ENCODE results near the gene GMPPA. TPM values are rescaled to one million over a fixed set of nuclear protein-coding genes. Genes with fewer than 3 reads are reported as not detected.

Gene GMPPA
- total and polyA plus RNA-seq, 2 experiments from 2014 or later, result 67.8 to 76.5 TPM

DNA sequence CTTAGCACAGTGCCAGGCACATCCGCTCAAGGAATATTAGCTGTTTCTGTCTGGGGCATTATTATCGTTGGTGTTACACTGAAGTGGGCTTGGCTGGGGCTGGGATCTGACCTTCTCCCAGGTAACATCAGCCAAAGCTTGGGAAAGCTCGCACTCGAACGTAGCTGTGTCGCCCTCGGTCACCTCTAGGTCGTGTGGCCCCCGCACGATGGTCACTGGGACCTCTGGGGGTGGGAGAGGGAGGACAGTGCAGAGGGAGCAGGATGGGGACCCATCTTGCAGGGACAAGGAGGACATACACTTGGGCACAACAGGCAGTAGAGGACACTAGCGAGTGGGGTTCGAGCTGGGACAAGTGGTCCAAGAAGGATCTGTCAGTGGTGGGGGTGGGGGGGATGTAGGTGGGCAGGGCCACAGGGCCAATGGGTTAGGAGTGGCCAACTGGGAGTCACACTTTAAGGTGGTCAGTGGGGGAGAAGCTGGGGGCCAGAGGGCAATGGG, 54.8 kb downstream of the GMPPA start:
- Histone ChIP-seq H3K9me2 (replicated peaks; ENCODE audit: insufficient read depth) (no peaks in the 10 kb centered on the region), H3K27me3 (peaks cover 9% of the 10 kb centered on the region), H3K4me2 (peak overlapping the region; percentile 100), H3K4me3 (no peak overlapping the region), H3K36me3 (replicated peaks; ENCODE audit: insufficient read depth, low read depth) (no peaks in the 10 kb centered on the region), H4K20me1 (ENCODE audit: insufficient read depth, poor library complexity, severe bottlenecking) (no peaks in the 10 kb centered on the region), H2AFZ (no peak overlapping the region), H3K9me3 (ENCODE audit: low read depth) (no peaks in the 10 kb centered on the region), H3K4me1 (ENCODE audit: insufficient read depth) (peaks cover 7% of the 10 kb centered on the region), H3K27ac (no peak overlapping the region), H3K79me2 (no peaks in the 10 kb centered on the region)
- WGBS (ENCODE audit: low lambda C conversion rate, missing lambda C conversion rate), result 86% methylated on average over 12 of the region's 12 CpGs
- DNase-seq (ENCODE audit: low spot score), result no peak
- TF ChIP-seq CTCF (IDR thresholded peaks at IDR 0.05; ENCODE audit: poor library complexity) (no peak), EZH2phosphoT487 (IDR thresholded peaks at IDR 0.05; ENCODE audit: low read depth, severe bottlenecking, unreplicated experiment) (no peak), EZH2 (IDR thresholded peaks at IDR 0.05; ENCODE audit: borderline replicate concordance) (no peak)

DNA sequence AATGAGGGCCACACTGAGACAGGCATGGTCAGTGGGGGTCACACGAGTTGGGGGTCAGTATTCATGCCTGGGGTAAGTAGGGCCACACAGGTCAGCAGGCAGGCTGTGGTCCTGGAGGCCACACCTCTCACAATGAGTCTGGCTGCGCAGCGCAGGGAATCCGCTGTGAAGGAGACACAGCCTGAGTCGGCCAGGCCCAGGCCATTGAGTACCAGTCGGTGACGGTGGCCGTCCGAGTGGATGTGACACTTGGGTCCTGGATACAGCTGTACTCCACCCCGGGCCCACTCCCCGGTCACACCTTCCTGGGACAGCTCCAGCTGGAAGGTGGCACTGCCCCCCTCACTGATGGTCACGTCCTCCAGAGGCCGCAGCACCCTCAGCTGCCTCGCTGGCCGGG, 55.7 kb downstream of the GMPPA start:
- Histone ChIP-seq H3K9me3 (ENCODE audit: low read depth) (no peaks in the 10 kb centered on the region), H3K36me3 (replicated peaks; ENCODE audit: insufficient read depth, low read depth) (no peaks in the 10 kb centered on the region), H3K79me2 (no peaks in the 10 kb centered on the region), H3K27ac (no peak overlapping the region), H3K9me2 (replicated peaks; ENCODE audit: insufficient read depth) (no peaks in the 10 kb centered on the region), H3K4me2 (no peak overlapping the region), H4K20me1 (ENCODE audit: insufficient read depth, poor library complexity, severe bottlenecking) (no peaks in the 10 kb centered on the region), H3K27me3 (peaks cover 9% of the 10 kb centered on the region), H3K4me3 (no peak overlapping the region), H2AFZ (no peak overlapping the region), H3K4me1 (ENCODE audit: insufficient read depth) (peaks cover 7% of the 10 kb centered on the region)
- WGBS (ENCODE audit: low lambda C conversion rate, missing lambda C conversion rate), result 96% methylated on average over 9 of the region's 15 CpGs
- no peak for DNase-seq (ENCODE audit: low spot score)
- TF ChIP-seq CTCF (IDR thresholded peaks at IDR 0.05; ENCODE audit: poor library complexity), result no peak
- TF ChIP-seq EZH2 (IDR thresholded peaks at IDR 0.05; ENCODE audit: borderline replicate concordance), result no peak
- TF ChIP-seq EZH2phosphoT487 (IDR thresholded peaks at IDR 0.05; ENCODE audit: low read depth, severe bottlenecking, unreplicated experiment), result no peak

- DNase-seq (ENCODE audit: low spot score), result no peak
- WGBS (ENCODE audit: low lambda C conversion rate, missing lambda C conversion rate), result 96% methylated on average over 20 of the region's 20 CpGs
- Histone ChIP-seq H3K9me3 (ENCODE audit: low read depth) (no peaks in the 10 kb centered on the region), H2AFZ (no peak overlapping the region), H3K4me3 (no peak overlapping the region), H3K79me2 (no peaks in the 10 kb centered on the region), H3K27me3 (peaks cover 6% of the 10 kb centered on the region), H3K9me2 (replicated peaks; ENCODE audit: insufficient read depth) (no peaks in the 10 kb centered on the region), H4K20me1 (ENCODE audit: insufficient read depth, poor library complexity, severe bottlenecking) (no peaks in the 10 kb centered on the region), H3K36me3 (replicated peaks; ENCODE audit: insufficient read depth, low read depth) (no peaks in the 10 kb centered on the region), H3K27ac (no peak overlapping the region), H3K4me1 (ENCODE audit: insufficient read depth) (peaks cover 7% of the 10 kb centered on the region), H3K4me2 (no peak overlapping the region)
- no peak for TF ChIP-seq EZH2 (IDR thresholded peaks at IDR 0.05; ENCODE audit: borderline replicate concordance)
- TF ChIP-seq CTCF (IDR thresholded peaks at IDR 0.05; ENCODE audit: poor library complexity), result no peak
- TF ChIP-seq EZH2phosphoT487 (IDR thresholded peaks at IDR 0.05; ENCODE audit: low read depth, severe bottlenecking, unreplicated experiment), result no peak
Observed at GRCh38 chr2:219555956-219556355, 57.3 kb downstream of the GMPPA start.

DNA sequence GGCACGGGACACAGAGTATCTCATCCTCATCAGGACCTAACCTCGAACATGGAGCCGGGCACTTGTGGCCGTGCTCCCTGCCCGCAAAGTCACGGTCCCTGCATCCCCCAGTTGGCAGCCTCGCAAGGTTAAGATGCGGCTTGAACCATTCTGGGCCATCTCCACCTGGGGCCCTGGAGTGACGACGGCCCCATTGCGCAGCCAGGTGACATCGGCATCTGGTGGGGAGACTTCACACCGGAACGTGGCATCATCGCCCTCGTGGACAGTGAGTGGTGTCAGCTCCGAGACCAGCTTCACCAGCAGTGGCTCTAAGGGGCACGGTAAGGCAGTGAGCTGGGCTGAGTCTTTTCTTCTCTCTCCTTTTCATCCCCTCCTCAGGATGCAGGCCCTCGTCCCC, 57.7 kb downstream of the GMPPA start:
- Histone ChIP-seq H3K36me3 (replicated peaks; ENCODE audit: insufficient read depth, low read depth) (no peaks in the 10 kb centered on the region), H3K27me3 (peaks cover 6% of the 10 kb centered on the region), H4K20me1 (ENCODE audit: insufficient read depth, poor library complexity, severe bottlenecking) (no peaks in the 10 kb centered on the region), H3K9me2 (replicated peaks; ENCODE audit: insufficient read depth) (no peaks in the 10 kb centered on the region), H2AFZ (no peak overlapping the region), H3K4me1 (ENCODE audit: insufficient read depth) (peaks cover 7% of the 10 kb centered on the region), H3K9me3 (ENCODE audit: low read depth) (no peaks in the 10 kb centered on the region), H3K27ac (no peak overlapping the region), H3K79me2 (no peaks in the 10 kb centered on the region), H3K4me2 (no peak overlapping the region), H3K4me3 (no peak overlapping the region)
- DNase-seq (ENCODE audit: low spot score), result no peak
- TF ChIP-seq CTCF (IDR thresholded peaks at IDR 0.05; ENCODE audit: poor library complexity) (no peak), EZH2phosphoT487 (IDR thresholded peaks at IDR 0.05; ENCODE audit: low read depth, severe bottlenecking, unreplicated experiment) (no peak), EZH2 (IDR thresholded peaks at IDR 0.05; ENCODE audit: borderline replicate concordance) (no peak)
- 96% methylated on average over 18 of the region's 19 CpGs for WGBS (ENCODE audit: low lambda C conversion rate, missing lambda C conversion rate)
